ENCODE results near the gene RAD52.

RAD52 gene

DNA sequence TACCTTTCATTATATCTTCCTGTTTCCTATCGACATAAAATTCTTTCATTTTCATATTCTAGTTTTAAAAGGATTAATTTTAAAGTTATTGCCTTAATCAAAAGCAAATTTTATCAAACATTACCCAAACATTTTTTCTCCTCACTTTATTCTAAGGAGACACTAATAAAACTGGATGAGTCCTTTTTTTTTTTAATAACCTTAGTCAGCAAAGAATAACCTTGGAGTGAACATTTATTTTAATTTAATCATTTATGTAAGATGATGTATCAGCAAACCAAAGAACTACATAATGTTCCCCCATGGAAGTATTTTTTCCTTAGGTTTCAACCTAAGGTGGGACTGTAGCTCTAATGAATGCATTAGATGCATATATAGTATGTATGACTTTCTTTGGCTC, 83.9 kb downstream of the RAD52 start:
- DNase-seq, result no peak

DNA sequence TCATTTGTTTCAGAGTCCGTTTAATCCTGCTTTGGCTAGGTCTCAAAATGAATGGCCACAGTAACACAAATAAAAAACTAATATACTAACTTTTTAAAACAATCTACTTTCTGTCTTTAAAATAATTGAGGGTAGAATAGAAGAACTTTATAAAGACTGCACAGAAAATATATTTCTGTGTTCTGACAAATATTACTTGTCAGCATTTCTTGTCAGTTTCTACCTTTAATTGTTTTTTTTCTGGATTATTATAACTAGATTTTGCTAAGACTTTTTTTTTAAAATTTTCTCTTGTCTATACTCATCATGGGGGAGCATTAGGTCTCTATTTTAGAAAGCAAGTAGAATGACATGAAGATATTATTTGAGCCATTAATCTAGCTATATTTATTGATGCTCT, 86.2 kb downstream of the RAD52 start:
- DNase-seq, result no peak

DNA sequence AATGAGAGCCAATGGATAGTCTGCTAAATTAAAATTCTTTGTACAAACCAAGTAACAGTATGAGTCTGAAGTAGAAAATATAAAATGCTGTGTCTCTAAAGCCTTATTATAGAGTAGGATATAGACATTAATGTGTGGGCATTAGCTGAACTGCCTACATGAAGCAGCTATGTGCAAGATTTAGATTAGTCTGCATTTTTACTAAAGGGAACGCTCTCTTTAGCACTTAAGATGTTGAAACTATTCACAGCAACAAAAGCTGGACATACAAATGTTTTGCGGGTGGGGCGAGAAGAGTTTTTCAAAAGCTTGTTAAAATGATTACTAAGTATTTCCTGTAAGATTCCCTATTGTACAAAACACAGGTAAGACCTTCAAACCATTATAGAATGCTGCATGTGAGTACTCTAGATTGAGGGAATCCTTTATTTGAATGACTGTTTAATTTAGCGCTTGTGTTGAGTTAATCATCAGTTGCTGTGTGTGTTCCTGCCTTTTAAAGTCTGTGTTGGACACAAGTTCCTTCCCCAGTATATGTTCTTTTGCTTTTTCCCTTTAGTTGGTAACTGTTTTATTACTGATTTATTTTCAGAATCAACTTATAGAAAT, 87.1 kb downstream of the RAD52 start:
- DNase-seq, result no peak
